Stimulated activated naive CD8-positive, alpha-beta T cell treated with anti-CD3 and anti-CD28 coated beads, Interleukin-15, amount 100 ng/mL, for 72 hours (primary cell): ENCODE results near the gene SLC38A4.
"Not testable (repeated sequence)": the region's sequence is repeated elsewhere in the genome, so short reads cannot be mapped to it uniquely, and the experiment has no call there.

Experiments used
- ATAC-seq: fragments of 150-1000 bp; cut with Tn5 transposase; 2 replicates; pipeline ENCODE4 v1.10.0; 2021; ENCODE audit warnings: mild to moderate bottlenecking, moderate library complexity
- DNase-seq, 2 donors: peaks; one replicate each; pipeline ENCODE4 v3.0.0; 2021 to 2022
- H3K27ac Mint-ChIP-seq, 2 donors: one replicate each; pipeline ENCODE4 v1.8.0; 2022; ENCODE audit warnings: mild to moderate bottlenecking in 2 of 2, mixed read lengths in 2 of 2, moderate library complexity in 2 of 2
- H3K27me3 Mint-ChIP-seq: one replicate; pipeline ENCODE4 v1.8.0; 2022; ENCODE audit warnings: mixed read lengths
- H3K4me1 Mint-ChIP-seq: one replicate; pipeline ENCODE4 v1.8.0; 2022; ENCODE audit warnings: mild to moderate bottlenecking, mixed read lengths
- H3K4me3 Mint-ChIP-seq, 2 donors: one replicate each; pipeline ENCODE4 v1.8.0; 2022; ENCODE audit warnings: mild to moderate bottlenecking in 2 of 2, mixed read lengths in 2 of 2, moderate library complexity in 1 of 2
- H3K9me3 Mint-ChIP-seq, 2 donors: one replicate each; pipeline ENCODE4 v1.8.0; 2022; ENCODE audit warnings: mixed read lengths in 2 of 2

Gene SLC38A4, protein sequence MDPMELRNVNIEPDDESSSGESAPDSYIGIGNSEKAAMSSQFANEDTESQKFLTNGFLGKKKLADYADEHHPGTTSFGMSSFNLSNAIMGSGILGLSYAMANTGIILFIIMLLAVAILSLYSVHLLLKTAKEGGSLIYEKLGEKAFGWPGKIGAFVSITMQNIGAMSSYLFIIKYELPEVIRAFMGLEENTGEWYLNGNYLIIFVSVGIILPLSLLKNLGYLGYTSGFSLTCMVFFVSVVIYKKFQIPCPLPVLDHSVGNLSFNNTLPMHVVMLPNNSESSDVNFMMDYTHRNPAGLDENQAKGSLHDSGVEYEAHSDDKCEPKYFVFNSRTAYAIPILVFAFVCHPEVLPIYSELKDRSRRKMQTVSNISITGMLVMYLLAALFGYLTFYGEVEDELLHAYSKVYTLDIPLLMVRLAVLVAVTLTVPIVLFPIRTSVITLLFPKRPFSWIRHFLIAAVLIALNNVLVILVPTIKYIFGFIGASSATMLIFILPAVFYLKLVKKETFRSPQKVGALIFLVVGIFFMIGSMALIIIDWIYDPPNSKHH

DNA sequence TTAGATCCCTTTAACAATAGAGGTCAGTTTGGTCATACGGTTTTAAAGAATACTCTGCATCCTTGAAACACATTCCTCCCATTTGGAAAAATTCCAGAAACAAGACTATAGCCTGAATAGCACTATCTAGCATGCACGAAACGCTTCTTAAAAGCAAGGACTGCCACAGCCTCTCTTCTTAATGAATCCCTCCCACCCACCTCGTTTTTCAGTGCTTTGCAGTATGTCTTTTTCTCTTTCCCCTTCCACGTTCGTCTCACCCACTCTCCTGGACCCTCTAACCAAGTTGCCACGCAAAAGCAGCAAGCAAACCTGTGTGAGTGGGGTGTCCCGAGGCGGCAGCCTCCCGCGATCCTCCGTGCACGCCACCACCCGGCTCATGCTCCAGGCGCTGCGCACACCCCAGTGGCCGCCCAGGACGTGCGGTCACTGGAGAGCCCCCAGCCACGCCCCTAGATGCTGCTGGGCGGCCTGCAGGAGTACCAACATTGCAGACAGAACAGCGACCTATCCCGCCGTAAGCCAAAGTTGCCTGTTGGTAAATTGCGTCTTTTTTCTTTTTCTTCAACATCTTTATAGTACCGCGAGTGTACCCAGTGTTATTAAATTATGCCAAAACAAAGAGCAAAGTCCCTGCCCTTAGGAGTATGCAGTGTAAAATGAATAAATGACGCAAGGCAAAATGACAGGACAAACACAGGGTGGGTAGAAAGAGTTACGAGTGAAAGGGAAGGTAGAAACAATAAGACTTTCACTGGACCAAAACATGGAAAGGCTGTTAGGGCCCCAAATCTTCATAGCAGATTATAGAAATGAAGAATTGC lies at the start of gene SLC38A4:
Gene SLC38A4 (minus strand): TSS at position 407 of the 824 bp plus-strand sequence. CDS start 32,926 bp downstream, outside the sequence.
- Mint-ChIP-seq H3K4me3 (peak within 1 kb of the TSS in 1 of 2 donors; percentile 21), H3K27me3 (peaks cover 43% of the 10 kb centered on the region), H3K4me1 (peaks cover 9% of the 10 kb centered on the region), H3K9me3 (no peaks in the 10 kb centered on the region), H3K27ac (no peak within 1 kb of the TSS)
- no peak for DNase-seq
- no peak for ATAC-seq

DNA sequence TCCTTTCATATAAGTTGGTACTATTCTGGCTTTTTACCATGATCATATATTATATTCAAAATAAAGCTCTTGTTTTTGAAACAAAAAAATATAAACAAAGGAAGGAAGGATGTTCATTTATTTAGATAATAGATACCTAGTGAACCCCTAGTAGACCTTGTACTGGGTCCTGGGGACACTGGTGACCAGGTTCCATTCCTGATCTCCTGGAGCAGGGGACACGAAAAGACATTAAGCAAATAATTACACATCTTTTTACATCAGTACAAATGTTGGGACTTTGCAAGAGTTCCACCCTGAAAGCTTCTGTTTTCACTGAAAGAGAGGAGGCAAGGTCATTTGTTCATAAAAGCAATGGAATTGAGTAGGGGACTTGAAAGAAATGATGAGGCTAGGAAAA lies 49.3 kb upstream of the SLC38A4 start:
- no peaks in the 10 kb centered on the region for H3K4me1 Mint-ChIP-seq
- DNase-seq (no peak), ATAC-seq (no peak)
- peaks cover 6% of the 10 kb centered on the region for H3K27me3 Mint-ChIP-seq
- peaks cover 7 to 30% of the 10 kb centered on the region in 2 donors for H3K9me3 Mint-ChIP-seq
- H3K4me3 Mint-ChIP-seq, result no peak overlapping the region
- H3K27ac Mint-ChIP-seq, result no peak overlapping the region

DNA sequence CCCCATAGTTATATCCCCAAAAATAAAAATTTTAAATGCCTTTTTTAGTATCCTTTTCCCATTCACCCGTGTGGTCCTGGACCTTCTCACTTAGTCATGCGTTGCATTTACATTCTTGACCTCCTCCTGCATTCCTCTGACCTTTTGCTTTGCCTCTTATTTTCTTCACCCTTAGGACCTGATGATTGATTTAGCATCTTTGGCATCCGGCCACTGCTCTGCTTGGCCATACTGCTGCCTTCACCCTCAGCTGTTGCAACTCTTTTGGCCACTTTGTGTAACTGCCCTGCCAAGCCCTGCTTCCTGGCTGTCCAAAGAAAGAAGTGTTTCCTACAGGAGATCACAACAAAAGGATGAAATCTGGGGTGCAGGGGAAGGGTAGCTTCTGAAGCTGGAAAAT lies 48.8 kb upstream of the SLC38A4 start:
- no peaks in the 10 kb centered on the region for H3K4me1 Mint-ChIP-seq
- peaks cover 6% of the 10 kb centered on the region for H3K27me3 Mint-ChIP-seq
- ATAC-seq, result no peak
- no peak overlapping the region for H3K27ac Mint-ChIP-seq
- DNase-seq, result no peak
- H3K4me3 Mint-ChIP-seq, result no peak overlapping the region
- peaks cover 3 to 27% of the 10 kb centered on the region in 2 donors for H3K9me3 Mint-ChIP-seq

DNA sequence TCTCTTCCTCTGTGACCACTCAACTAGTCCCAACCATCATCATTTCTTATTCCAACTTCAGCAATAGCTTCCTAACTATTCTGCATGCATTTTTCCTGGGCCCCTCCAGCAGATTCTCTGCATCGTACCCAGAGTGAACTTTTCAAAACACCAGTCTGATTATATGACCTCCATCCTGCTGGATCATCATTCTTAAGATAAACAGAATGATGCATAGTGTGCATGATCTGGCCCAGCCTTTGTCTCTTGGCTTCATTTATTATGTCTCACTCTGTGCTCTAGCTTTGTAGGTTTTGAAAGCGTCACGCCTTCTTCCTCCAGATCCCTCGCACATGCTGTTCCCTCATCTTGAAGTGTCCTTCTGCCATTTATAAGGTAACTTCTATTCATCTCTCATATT lies 46.3 kb upstream of the SLC38A4 start:
- Mint-ChIP-seq H3K27me3 (peaks cover 6% of the 10 kb centered on the region), H3K4me1 (no peaks in the 10 kb centered on the region), H3K27ac (no peak overlapping the region), H3K4me3 (no peak overlapping the region), H3K9me3 (peaks cover 0 to 11% of the 10 kb centered on the region in 2 donors)
- ATAC-seq (no peak), DNase-seq (no peak)

DNA sequence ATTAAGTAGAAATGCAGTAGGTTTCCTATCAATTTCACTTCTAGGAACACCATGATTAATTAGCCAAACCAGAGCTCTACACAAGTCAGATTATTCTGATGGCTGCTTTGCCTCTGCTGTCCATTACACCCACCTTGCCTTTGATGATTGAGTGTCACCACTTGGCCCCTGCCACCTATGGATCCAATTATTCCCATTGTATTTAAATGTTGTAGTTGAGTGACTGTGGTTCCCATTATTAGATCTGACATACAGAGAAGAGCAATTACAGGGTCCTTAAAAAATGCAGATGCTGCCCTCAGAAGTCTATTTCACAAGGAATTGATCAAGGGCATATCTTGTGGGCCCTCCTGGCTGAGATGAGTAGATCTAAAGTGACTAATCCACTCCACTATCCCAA lies 39.5 kb upstream of the SLC38A4 start:
- Mint-ChIP-seq H3K4me1 (no peaks in the 10 kb centered on the region), H3K4me3 (no peak overlapping the region), H3K27me3 (no peaks in the 10 kb centered on the region), H3K9me3 (peaks cover 38 to 42% of the 10 kb centered on the region in 2 donors), H3K27ac (no peak overlapping the region)
- ATAC-seq (no peak), DNase-seq (no peak)

DNA sequence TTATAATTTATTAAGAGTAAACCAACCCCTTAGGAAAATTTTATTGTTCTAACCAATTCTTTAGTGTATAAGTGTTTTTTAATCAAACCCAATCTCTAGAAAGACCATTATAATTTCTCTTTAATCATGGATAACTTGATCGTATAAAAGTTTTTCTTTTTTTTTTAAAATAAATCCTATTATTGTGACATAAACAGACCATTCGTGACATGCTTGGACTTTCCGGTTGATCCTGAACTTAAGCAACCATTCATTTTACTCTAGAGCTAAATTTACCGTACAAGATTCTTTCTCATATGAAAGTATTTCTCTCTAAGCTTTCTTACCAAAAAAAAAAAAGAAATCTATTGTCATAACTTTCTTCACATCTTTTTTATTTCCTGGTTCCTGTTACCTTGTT lies 32.6 kb upstream of the SLC38A4 start:
- no peaks in the 10 kb centered on the region for H3K4me1 Mint-ChIP-seq
- ATAC-seq, result no peak
- no peak overlapping the region for H3K27ac Mint-ChIP-seq
- DNase-seq, result no peak
- H3K27me3 Mint-ChIP-seq, result no peaks in the 10 kb centered on the region
- no peak overlapping the region for H3K4me3 Mint-ChIP-seq
- peaks cover 23% of the 10 kb centered on the region in 2 donors for H3K9me3 Mint-ChIP-seq

DNA sequence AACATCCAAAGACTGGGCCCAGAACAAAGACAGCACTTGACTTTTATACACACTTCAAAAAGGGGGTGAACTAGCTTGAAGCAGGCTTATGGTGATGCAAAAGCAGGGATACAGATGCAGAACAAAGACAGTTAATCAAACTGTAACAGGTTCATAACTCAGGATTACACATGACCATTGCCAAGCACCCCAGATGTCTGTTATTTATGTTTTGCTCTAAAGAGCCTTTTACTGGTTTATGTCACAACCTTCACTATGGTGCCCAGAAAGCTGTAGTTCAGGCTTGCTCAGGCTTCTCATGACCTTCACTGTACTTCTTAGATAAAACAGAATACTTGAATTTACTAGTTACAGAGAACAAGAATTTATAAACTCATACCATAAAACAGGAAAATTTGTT lies 31.7 kb upstream of the SLC38A4 start:
- H3K4me3 Mint-ChIP-seq, result no peak overlapping the region
- no peak for ATAC-seq
- H3K27me3 Mint-ChIP-seq, result no peaks in the 10 kb centered on the region
- H3K9me3 Mint-ChIP-seq, result peaks cover 14 to 23% of the 10 kb centered on the region in 2 donors
- DNase-seq, result no peak
- no peaks in the 10 kb centered on the region for H3K4me1 Mint-ChIP-seq
- no peak overlapping the region for H3K27ac Mint-ChIP-seq

DNA sequence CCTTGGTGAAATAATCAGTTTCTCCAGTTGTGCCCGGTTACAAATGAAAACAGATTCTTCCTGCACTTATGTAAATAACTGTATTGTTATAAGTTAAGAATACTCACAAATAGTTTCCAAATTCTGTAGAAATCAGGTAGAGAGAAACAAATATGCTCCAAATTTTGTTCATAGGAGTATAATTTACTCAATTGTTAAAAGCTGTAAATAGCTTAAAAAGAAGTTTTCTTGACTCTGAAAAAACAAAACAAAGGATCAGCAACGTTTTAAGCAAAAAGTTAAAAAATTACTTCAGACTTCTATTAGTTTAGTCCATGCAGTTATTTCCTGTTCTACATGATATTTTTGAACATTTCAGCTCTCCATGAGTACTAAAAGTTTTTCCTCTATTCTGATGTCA lies 30.0 kb upstream of the SLC38A4 start:
- ATAC-seq (no peak), DNase-seq (no peak)
- Mint-ChIP-seq H3K9me3 (peaks cover 15 to 18% of the 10 kb centered on the region in 2 donors), H3K4me3 (no peak overlapping the region), H3K27ac (no peak overlapping the region), H3K27me3 (no peaks in the 10 kb centered on the region), H3K4me1 (no peaks in the 10 kb centered on the region)

DNA sequence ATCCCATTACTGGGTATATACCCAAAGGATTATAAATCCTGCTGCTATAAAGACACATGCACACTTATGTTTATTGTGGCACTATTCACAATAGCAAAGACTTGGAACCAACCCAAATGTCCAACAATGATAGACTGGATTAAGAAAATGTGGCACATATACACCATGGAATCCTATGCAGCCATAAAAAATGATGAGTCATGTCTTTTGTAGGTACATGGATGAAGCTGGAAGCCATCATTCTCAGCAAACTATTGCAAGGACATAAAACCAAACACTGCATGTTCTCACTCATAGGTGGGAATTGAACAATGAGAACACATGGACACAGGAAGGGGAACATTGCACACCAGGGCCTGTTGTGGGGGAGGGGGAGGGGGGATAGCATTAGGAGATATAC lies 28.4 kb upstream of the SLC38A4 start:
- not testable (repeated sequence) for DNase-seq, ATAC-seq, H3K4me3 Mint-ChIP-seq, H3K27ac Mint-ChIP-seq, H3K27me3 Mint-ChIP-seq, H3K4me1 Mint-ChIP-seq
- peaks cover 18 to 27% of the 10 kb centered on the region in 2 donors for H3K9me3 Mint-ChIP-seq

DNA sequence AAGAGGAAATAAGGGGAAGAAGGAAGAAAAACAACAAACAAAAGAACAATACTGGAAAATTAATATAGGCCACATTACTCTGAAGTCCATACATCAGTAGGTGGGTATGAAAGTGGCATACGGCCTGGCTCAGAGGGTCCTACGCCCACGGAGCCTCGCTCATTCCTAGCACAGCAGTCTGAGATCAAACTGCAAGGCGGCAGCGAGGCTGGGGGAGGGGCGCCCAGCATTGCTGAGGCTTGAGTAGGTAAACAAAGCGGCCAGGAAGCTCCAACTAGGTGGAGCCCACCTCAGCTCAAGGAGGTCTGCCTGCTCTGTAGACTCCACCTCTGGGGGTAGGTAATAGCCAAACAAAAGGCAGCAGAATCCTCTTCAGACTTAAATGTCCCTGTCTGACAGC lies 23.0 kb upstream of the SLC38A4 start:
- peaks cover 16 to 22% of the 10 kb centered on the region in 2 donors for H3K9me3 Mint-ChIP-seq
- H3K27ac Mint-ChIP-seq, DNase-seq, H3K27me3 Mint-ChIP-seq, ATAC-seq, H3K4me3 Mint-ChIP-seq, H3K4me1 Mint-ChIP-seq: not testable (repeated sequence)

DNA sequence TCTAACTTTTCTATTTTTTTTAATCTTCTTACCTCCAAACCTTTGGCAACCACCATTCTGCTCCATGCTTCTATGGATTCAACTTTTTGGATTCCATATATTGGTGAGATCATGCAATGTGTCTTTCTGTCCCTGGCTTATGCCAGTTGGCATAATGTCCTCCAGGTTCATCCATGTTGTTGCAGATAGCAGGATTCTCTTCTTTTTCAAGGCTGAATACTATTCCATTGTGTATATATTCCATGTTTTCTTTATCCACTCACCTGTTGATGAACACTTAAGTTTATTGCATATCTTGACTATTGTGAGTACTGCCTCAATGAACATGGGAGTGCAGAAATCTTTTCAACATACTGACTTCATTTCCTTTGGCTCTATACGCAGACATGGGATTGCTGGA lies 21.2 kb upstream of the SLC38A4 start:
- DNase-seq, result no peak
- Mint-ChIP-seq H3K27me3 (no peaks in the 10 kb centered on the region), H3K27ac (no peak overlapping the region), H3K4me1 (no peaks in the 10 kb centered on the region), H3K9me3 (peaks cover 16 to 22% of the 10 kb centered on the region in 2 donors), H3K4me3 (no peak overlapping the region)
- ATAC-seq, result no peak

DNA sequence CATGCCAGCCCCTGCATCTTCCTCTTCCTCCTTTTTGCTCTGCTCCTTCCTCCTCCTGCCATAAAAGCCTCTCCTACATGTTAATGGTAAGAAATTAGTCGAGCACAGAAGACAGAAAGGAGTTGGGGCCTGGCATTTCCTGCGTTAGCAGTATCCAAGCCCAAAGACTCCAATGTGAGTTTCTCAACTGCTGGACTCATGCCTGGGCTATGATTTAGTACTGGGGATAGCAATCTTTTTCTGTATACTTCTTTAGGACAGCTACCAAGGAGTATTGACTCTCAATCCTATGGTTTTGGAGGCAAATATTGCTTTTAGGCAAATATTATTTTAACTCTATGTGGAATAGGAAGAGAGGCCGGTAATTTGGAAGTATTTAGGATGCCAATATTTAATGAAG lies 18.0 kb upstream of the SLC38A4 start:
- ATAC-seq (no peak), DNase-seq (no peak)
- no peak overlapping the region for H3K4me3 Mint-ChIP-seq
- no peaks in the 10 kb centered on the region for H3K27me3 Mint-ChIP-seq
- no peak overlapping the region for H3K27ac Mint-ChIP-seq
- no peaks in the 10 kb centered on the region for H3K9me3 Mint-ChIP-seq
- no peaks in the 10 kb centered on the region for H3K4me1 Mint-ChIP-seq

DNA sequence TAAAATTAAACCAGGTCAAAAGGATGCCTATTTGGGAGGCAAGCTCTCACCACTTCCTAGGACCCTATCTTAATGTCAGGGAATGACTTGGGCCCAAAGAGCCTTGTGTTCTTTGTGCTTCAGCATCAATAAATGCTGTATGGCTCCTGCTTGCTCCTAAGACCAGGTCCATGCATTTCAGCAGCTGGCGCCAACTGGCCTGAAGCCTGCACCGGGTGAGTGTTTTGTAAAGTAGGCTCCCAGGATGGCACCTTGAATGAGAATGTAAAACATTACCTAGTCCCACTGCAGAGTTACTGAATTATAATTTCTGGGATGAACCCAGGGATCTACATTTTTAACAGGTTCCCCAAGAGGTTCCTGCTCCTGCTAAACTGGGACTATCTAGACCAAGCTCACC lies 16.1 kb upstream of the SLC38A4 start:
- H3K4me3 Mint-ChIP-seq, result no peak overlapping the region
- H3K9me3 Mint-ChIP-seq, result no peaks in the 10 kb centered on the region
- H3K27me3 Mint-ChIP-seq, result peaks cover 4% of the 10 kb centered on the region
- ATAC-seq, result no peak
- H3K27ac Mint-ChIP-seq, result no peak overlapping the region
- no peak for DNase-seq
- H3K4me1 Mint-ChIP-seq, result no peaks in the 10 kb centered on the region

DNA sequence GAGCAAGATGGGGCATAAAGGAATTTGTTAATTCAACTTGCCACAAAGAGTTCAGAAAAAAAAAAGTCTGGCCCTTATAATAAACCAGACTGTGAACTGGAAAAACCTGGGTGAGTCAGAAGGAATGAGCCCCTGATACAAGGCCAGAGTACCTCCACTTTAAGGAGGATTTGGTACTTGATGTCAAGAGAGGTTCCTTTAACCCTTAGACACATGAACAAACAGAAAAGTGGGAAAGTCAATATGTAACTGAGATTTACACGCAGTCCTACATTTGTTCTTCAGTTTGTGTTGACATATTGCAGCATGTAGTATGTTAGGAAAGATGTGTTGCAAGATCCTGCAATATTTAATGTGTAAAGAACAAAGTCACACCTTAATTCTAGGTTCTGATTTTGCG lies 14.2 kb upstream of the SLC38A4 start:
- DNase-seq (no peak), ATAC-seq (no peak)
- peaks cover 0 to 5% of the 10 kb centered on the region in 2 donors for H3K9me3 Mint-ChIP-seq

DNA sequence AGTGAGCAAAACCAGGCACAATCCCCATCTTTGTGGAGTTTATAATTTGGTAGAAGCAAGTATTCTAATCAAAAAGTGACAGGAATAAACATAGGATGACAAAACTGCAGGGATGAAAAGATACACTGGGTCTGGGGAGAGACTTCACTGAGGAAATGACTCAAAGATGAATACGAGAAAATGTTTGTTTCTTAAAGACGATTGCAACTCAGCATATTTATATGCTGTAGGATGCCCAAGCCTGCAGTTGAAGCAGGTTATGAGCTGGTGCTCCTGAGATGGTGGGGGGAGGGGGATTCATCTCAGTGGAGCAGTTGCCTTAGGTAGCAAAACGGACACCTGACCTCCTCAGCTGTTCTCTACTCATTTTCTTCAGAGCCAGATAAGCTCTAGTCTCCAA lies 13.4 kb upstream of the SLC38A4 start:
- no peak for DNase-seq
- Mint-ChIP-seq H3K27me3 (peaks cover 13% of the 10 kb centered on the region), H3K9me3 (peaks cover 0 to 5% of the 10 kb centered on the region in 2 donors), H3K27ac (no peak overlapping the region), H3K4me3 (no peak overlapping the region), H3K4me1 (no peaks in the 10 kb centered on the region)
- ATAC-seq, result no peak

More for the DNA sequence above, 14.2 kb upstream of the SLC38A4 start:
- H3K4me1 Mint-ChIP-seq, result no peaks in the 10 kb centered on the region
- H3K27ac Mint-ChIP-seq, result no peak overlapping the region
- H3K4me3 Mint-ChIP-seq, result no peak overlapping the region
- peaks cover 9% of the 10 kb centered on the region for H3K27me3 Mint-ChIP-seq

DNA sequence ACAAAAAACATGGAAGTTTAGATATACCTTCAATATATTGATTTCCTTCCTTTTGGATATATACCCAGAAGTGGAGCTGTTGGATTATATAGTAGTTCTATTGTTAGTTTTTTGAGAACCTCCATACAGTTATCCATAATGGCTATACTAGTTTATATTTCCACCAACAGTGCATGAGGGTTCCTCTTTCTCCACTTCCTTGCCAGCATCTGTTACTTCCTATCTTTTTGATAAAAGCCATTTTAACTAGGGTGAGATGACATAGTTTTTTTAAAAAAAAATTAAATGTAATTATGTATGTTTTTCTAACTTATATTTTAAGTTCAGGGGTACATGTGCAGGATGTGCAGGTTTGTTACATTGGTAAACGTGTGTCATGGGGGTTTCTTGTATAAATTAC lies 10.0 kb upstream of the SLC38A4 start:
- DNase-seq (no peak), ATAC-seq (no peak)
- Mint-ChIP-seq H3K4me1 (peaks cover 16% of the 10 kb centered on the region), H3K27me3 (peaks cover 43% of the 10 kb centered on the region), H3K9me3 (peaks cover 0 to 5% of the 10 kb centered on the region in 2 donors), H3K4me3 (no peak overlapping the region), H3K27ac (no peak overlapping the region)
